Aorta (tissue), 5 donors: ENCODE measurements around the gene CAMP. TPM values are rescaled to one million over a fixed set of nuclear protein-coding genes. Genes with fewer than 3 reads are reported as not detected.

Experiments used
- ATAC-seq: fragments of 200-7000 bp; cut with Tn5 transposase; one replicate; pipeline ENCODE4 v1.9.1; 2022; ENCODE audit warnings: moderate library complexity; ENCODE audit not compliant: low FRiP score
- DNase-seq, 2 donors: peaks; one replicate each; pipeline ENCODE4 v3.0.0-alpha.2; 2020
- H3K27ac ChIP-seq, 2 donors: one replicate each; pipeline ENCODE4 v1.5.1; 2013; ENCODE audit warnings: low read length in 2 of 2, mild to moderate bottlenecking in 2 of 2, moderate library complexity in 2 of 2, control low read depth in 1 of 2, inconsistent platforms in 1 of 2, low read depth in 1 of 2
- H3K27me3 ChIP-seq, 2 donors: one replicate each; pipeline ENCODE4 v1.6.1; 2013; ENCODE audit warnings: control low read depth in 1 of 2, low read length in 1 of 2, mild to moderate bottlenecking in 1 of 2, moderate library complexity in 1 of 2; ENCODE audit not compliant: insufficient read depth in 2 of 2, control insufficient read depth in 1 of 2
- H3K36me3 ChIP-seq, 2 donors: one replicate each; pipeline ENCODE4 v1.6.1; 2013; ENCODE audit warnings: control low read depth in 1 of 2, low read length in 1 of 2, mild to moderate bottlenecking in 1 of 2; ENCODE audit not compliant: insufficient read depth in 2 of 2, control insufficient read depth in 1 of 2
- H3K4me1 ChIP-seq, 2 donors: one replicate each; pipeline ENCODE4 v1.6.1; 2013; ENCODE audit warnings: low read length in 2 of 2, control low read depth in 1 of 2, mild to moderate bottlenecking in 1 of 2, moderate library complexity in 1 of 2; ENCODE audit not compliant: insufficient read depth in 2 of 2, control insufficient read depth in 1 of 2
- H3K4me3 ChIP-seq, 2 donors: one replicate each; pipeline ENCODE4 v1.5.1; 2013; ENCODE audit warnings: low read length in 2 of 2, control low read depth in 1 of 2, mild to moderate bottlenecking in 1 of 2
- H3K9me3 ChIP-seq: one replicate; pipeline ENCODE4 v1.6.1; 2013; ENCODE audit warnings: mild to moderate bottlenecking, low read length; ENCODE audit not compliant: control insufficient read depth
- WGBS, 2 donors: extraction: QIAGEN DNeasy Blood & Tissue Kit; methylation state at CpG; one replicate each; pipeline ENCODE4 v1.1.7; 2013; 5-methylcytosine and 5-hydroxymethylcytosine counted together
- intact Hi-C, 2 donors: fragments of 100-400 bp; cut with DNase I; formaldehyde crosslinking; loops; one replicate each; pipeline versions ENCODE4 v1.14.2 to v1.15.0; 2022
- polyA plus RNA-seq, 2 donors: library from polyadenylated mRNA; stranded (reverse); fragments of 200-250 nt; gene quantifications; one replicate each; pipeline ENCODE4 v1.2.3, GENCODE V29; 2013
- total RNA-seq, 2 donors: library from RNA; stranded (reverse); fragmentation: NEBNext Ultra II Directional; extraction: Animal tissue kit (Norgen Biotek cat#: 25700); gene quantifications; one replicate each; pipeline ENCODE4 v1.2.1, GENCODE V29; 2021
- donor health status: healthy with polysubstance abuse.
- donor health status: Bipolar disorder and iron deficiency.
- donor health status: DM: no; HTN: no; CAD: no.
- donor health status: DM: no; HTN: no; CAD: no.
- donor health status: DM: yes; HTN: yes; CAD: no.

Gene CAMP
- total and polyA plus RNA-seq, 4 donors = 0.65 to 4.0 (median 0.90) TPM; not detected in 1

GRCh38 chr3:48218537-48218936, 4.8 kb upstream of the CAMP start:
- ATAC-seq (no peak), DNase-seq (no peak)
- H3K27me3 ChIP-seq = no peaks in the 10 kb centered on the region
- 96 to 98% methylated on average over 5 of the region's 5 CpGs for WGBS, 2 donors
- H3K27ac ChIP-seq = no peak overlapping the region
- H3K4me1 ChIP-seq = peaks cover 0 to 2% of the 10 kb centered on the region in 2 donors
- no peak overlapping the region for H3K4me3 ChIP-seq
- no peaks in the 10 kb centered on the region for H3K36me3 ChIP-seq
- H3K9me3 ChIP-seq = no peaks in the 10 kb centered on the region
- intact Hi-C loops = no loop called here

GRCh38 chr3:48219543-48219942, 3.8 kb upstream of the CAMP start:
- no peaks in the 10 kb centered on the region for H3K9me3 ChIP-seq
- DNase-seq = no peak
- H3K27me3 ChIP-seq = no peaks in the 10 kb centered on the region
- no peak overlapping the region for H3K4me3 ChIP-seq
- peaks cover 0 to 2% of the 10 kb centered on the region in 2 donors for H3K4me1 ChIP-seq
- WGBS, 2 donors = 73 to 76% methylated on average over 3 of the region's 3 CpGs
- H3K36me3 ChIP-seq = no peaks in the 10 kb centered on the region
- no peak for ATAC-seq
- intact Hi-C loops = no loop called here
- H3K27ac ChIP-seq = no peak overlapping the region

- WGBS, 2 donors = 88 to 91% methylated on average over 9 of the region's 9 CpGs
- Histone ChIP-seq H3K4me3 (no peak overlapping the region), H3K27ac (no peak overlapping the region), H3K4me1 (no peaks in the 10 kb centered on the region), H3K27me3 (no peaks in the 10 kb centered on the region), H3K36me3 (no peaks in the 10 kb centered on the region), H3K9me3 (no peaks in the 10 kb centered on the region)
- intact Hi-C loops = no loop called here
- ATAC-seq (no peak), DNase-seq (no peak)
These were observed 2.5 kb upstream of the CAMP start for GRCh38 chr3:48220746-48221145.

GRCh38 chr3:48225587-48225986, 2.3 kb downstream of the CAMP start:
- ATAC-seq (no peak), DNase-seq (no peak)
- intact Hi-C loops = no loop called here
- Histone ChIP-seq H3K36me3 (no peaks in the 10 kb centered on the region), H3K4me3 (no peak overlapping the region), H3K27ac (no peak overlapping the region), H3K9me3 (no peaks in the 10 kb centered on the region), H3K4me1 (no peaks in the 10 kb centered on the region), H3K27me3 (no peaks in the 10 kb centered on the region)
- WGBS, 2 donors = 87 to 90% methylated on average over 3 of the region's 3 CpGs

- Histone ChIP-seq H3K4me3 (no peak overlapping the region), H3K9me3 (no peaks in the 10 kb centered on the region), H3K36me3 (no peaks in the 10 kb centered on the region), H3K4me1 (no peaks in the 10 kb centered on the region), H3K27ac (no peak overlapping the region), H3K27me3 (no peaks in the 10 kb centered on the region)
- ATAC-seq (no peak), DNase-seq (no peak)
- intact Hi-C loops = no loop called here
- 42 to 55% methylated on average over 3 of the region's 3 CpGs for WGBS, 2 donors
These were observed 3.6 kb downstream of the CAMP start for GRCh38 chr3:48226939-48227338.

- no peaks in the 10 kb centered on the region for H3K4me1 ChIP-seq
- H3K4me3 ChIP-seq = no peak overlapping the region
- no peak for DNase-seq
- ATAC-seq = peak; percentile 62
- no peaks in the 10 kb centered on the region for H3K9me3 ChIP-seq
- H3K27me3 ChIP-seq = no peaks in the 10 kb centered on the region
- WGBS, 2 donors = 23 to 28% methylated on average over 4 of the region's 4 CpGs
- H3K36me3 ChIP-seq = no peaks in the 10 kb centered on the region
- intact Hi-C loops = no loop called here
- H3K27ac ChIP-seq = no peak overlapping the region
These were observed 8.9 kb downstream of the CAMP start for GRCh38 chr3:48232232-48232631.

- intact Hi-C loops = no loop called here
- Histone ChIP-seq H3K4me3 (no peak overlapping the region), H3K36me3 (no peaks in the 10 kb centered on the region), H3K4me1 (no peaks in the 10 kb centered on the region), H3K27me3 (no peaks in the 10 kb centered on the region), H3K9me3 (no peaks in the 10 kb centered on the region), H3K27ac (no peak overlapping the region)
- ATAC-seq (peak; percentile 83), DNase-seq (peak; percentile 75 to 88)
- WGBS, 2 donors = 32 to 37% methylated on average over 6 of the region's 6 CpGs
These were observed 9.4 kb downstream of the CAMP start for GRCh38 chr3:48232734-48233133.

- Histone ChIP-seq H3K4me3 (no peak overlapping the region), H3K27ac (no peak overlapping the region), H3K4me1 (no peaks in the 10 kb centered on the region), H3K9me3 (no peaks in the 10 kb centered on the region), H3K36me3 (no peaks in the 10 kb centered on the region), H3K27me3 (no peaks in the 10 kb centered on the region)
- WGBS, 2 donors = 88 to 90% methylated on average over 2 of the region's 2 CpGs
- ATAC-seq = no peak
- no peak for DNase-seq
- intact Hi-C loops = no loop called here
These were observed 10.2 kb downstream of the CAMP start for GRCh38 chr3:48233542-48233941.

GRCh38 chr3:48236531-48236930, 13.2 kb downstream of the CAMP start:
- WGBS, 2 donors = 82 to 84% methylated on average over 1 of the region's 1 CpG
- DNase-seq (no peak), ATAC-seq (no peak)
- Histone ChIP-seq H3K4me1 (no peaks in the 10 kb centered on the region), H3K27me3 (no peaks in the 10 kb centered on the region), H3K27ac (no peak overlapping the region), H3K4me3 (no peak overlapping the region), H3K9me3 (no peaks in the 10 kb centered on the region), H3K36me3 (no peaks in the 10 kb centered on the region)
- intact Hi-C loops = no loop called here
